Transverse colon (tissue), 4 donors: ENCODE measurements around the gene RRAGD. TPM values are rescaled to one million over a fixed set of nuclear protein-coding genes. Genes with fewer than 3 reads are reported as not detected.

ENCODE experiments used
- DNase-seq: peaks from one replicate; pipeline ENCODE4 v3.0.0-alpha.2; 2019
- H3K27ac ChIP-seq, 4 donors: fragments of 200-600 bp; sonication (generic); 2 replicates each; pipeline ENCODE4 v1.5.1; 2016 to 2018; ENCODE audit warnings: inconsistent platforms in 4 of 4
- H3K27me3 ChIP-seq: fragments of 200-600 bp; sonication (generic); 2 replicates; pipeline ENCODE4 v1.5.1; 2017; ENCODE audit warnings: inconsistent platforms
- H3K36me3 ChIP-seq, 4 donors: fragments of 200-600 bp; sonication (generic); 2 replicates each; pipeline ENCODE4 v1.5.1; 2017 to 2019; ENCODE audit warnings: inconsistent platforms in 4 of 4
- H3K4me1 ChIP-seq, 4 donors: fragments of 200-600 bp; sonication (generic); 2 replicates each; pipeline ENCODE4 v1.5.1; 2017 to 2020; ENCODE audit warnings: inconsistent platforms in 4 of 4
- H3K4me3 ChIP-seq, 4 donors: fragments of 200-600 bp; sonication (generic); 1 replicate in 1 of 4; 2 replicates in 3 of 4; pipeline versions ENCODE4 v1.5.1 to v1.6.1; 2017 to 2019; ENCODE audit warnings: inconsistent platforms in 4 of 4
- H3K9me3 ChIP-seq, 2 donors: fragments of 200-600 bp; sonication (generic); 2 replicates each; pipeline ENCODE4 v1.5.1; 2017 to 2019; ENCODE audit warnings: inconsistent platforms in 2 of 2
- EP300 ChIP-seq: sonication (generic); formaldehyde crosslinking; IDR thresholded peaks from one replicate; pipeline ENCODE4 v1.6.1; 2017; ENCODE audit warnings: antibody characterized with exemption, low read depth
- POLR2A ChIP-seq: fragments of 450-650 bp; IDR thresholded peaks from one replicate; pipeline ENCODE4 v1.6.1; 2016; ENCODE audit warnings: antibody characterized with exemption, mild to moderate bottlenecking, moderate library complexity
- POLR2AphosphoS5 ChIP-seq, 3 donors: sonication (generic); formaldehyde crosslinking; IDR thresholded peaks; one replicate each; pipeline ENCODE4 v1.6.1; 2016; ENCODE audit warnings: antibody characterized with exemption in 3 of 3
- WGBS, 2 donors: methylation state at CpG; one replicate each; pipeline ENCODE4 v1.1.5; 2018; ENCODE audit warnings: low coverage in 1 of 2; 5-methylcytosine and 5-hydroxymethylcytosine counted together
- in situ Hi-C, 4 donors: fragments of 200-750 bp; cut with MboI; loops; one replicate each; pipeline versions ENCODE4 v1.15.0 to v1.15.1; 2017; ENCODE audit warnings: low sequenced_read_pairs in 3 of 4, low pct_ligation_motif_present in 1 of 4, low pct_unique_long_range_greater_than_20kb in 1 of 4
- intact Hi-C: fragments of 100-400 bp; cut with DNase I; formaldehyde crosslinking; loops from one replicate; pipeline ENCODE4 v1.15.1; 2023; ENCODE audit warnings: low total_unique reads
- total RNA-seq, 4 donors: library from RNA; depleted of rRNA; stranded (reverse); fragments of >200 nt; gene quantifications; one replicate each; pipeline ENCODE4 v1.1.0, GENCODE V29; 2016
- TF ChIP-seq, protein P1 (sequence below), 5 experiments: fragments of 200-600 bp in 3 of 5; fragments of 450-650 bp in 2 of 5; sonication (generic) in 3 of 5; IDR thresholded peaks; 1 replicate in 2 of 5; 2 replicates in 3 of 5; pipeline ENCODE4 v1.5.1; 2016 to 2017; ENCODE audit warnings: antibody characterized with exemption in 5 of 5, inconsistent platforms in 3 of 5, mild to moderate bottlenecking in 2 of 5, moderate library complexity in 1 of 5

The RRAGD gene
- total RNA-seq, 4 donors from 2014 or later = 0.80 to 7.0 (median 2.2) TPM

DNA sequence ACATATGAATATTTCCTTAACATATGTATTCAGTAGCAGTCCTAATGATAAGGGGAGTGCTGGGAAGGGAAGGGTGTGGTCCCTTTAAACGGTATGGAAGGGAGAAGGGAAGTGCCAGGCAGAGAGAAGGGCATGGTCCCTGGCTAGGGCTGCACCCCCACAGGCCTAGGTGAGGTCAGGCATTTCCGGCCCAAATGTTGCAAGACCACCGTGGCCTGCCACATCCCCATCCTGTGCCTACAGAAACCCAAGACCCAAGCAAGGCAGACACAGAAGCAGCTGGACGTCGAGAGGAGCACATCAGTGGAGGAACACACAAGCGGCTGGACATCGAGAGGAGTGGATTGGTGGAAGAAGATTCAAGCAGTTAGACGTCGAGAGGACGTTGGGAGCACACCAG is 5.9 kb downstream of the RRAGD start:
- 0 to 71% methylated on average over 1 to 10 of the region's 10 CpGs for WGBS, 2 donors
- intact Hi-C loops (no loop called here), in situ Hi-C loops (no loop called here)
- no peak overlapping the region for H3K27ac ChIP-seq
- peaks cover 0 to 9% (median 4%) of the 10 kb centered on the region in 4 donors for H3K4me1 ChIP-seq
- no peak for DNase-seq
- H3K36me3 ChIP-seq = no peaks in the 10 kb centered on the region
- H3K27me3 ChIP-seq = peaks cover 15% of the 10 kb centered on the region
- no peak overlapping the region for H3K4me3 ChIP-seq
- no peaks in the 10 kb centered on the region for H3K9me3 ChIP-seq
- TF ChIP-seq EP300 (no peak), POLR2A (no peak), POLR2AphosphoS5 (IDR thresholded peaks at IDR 0.05) (no peak)
- TF ChIP-seq, protein P1, sequence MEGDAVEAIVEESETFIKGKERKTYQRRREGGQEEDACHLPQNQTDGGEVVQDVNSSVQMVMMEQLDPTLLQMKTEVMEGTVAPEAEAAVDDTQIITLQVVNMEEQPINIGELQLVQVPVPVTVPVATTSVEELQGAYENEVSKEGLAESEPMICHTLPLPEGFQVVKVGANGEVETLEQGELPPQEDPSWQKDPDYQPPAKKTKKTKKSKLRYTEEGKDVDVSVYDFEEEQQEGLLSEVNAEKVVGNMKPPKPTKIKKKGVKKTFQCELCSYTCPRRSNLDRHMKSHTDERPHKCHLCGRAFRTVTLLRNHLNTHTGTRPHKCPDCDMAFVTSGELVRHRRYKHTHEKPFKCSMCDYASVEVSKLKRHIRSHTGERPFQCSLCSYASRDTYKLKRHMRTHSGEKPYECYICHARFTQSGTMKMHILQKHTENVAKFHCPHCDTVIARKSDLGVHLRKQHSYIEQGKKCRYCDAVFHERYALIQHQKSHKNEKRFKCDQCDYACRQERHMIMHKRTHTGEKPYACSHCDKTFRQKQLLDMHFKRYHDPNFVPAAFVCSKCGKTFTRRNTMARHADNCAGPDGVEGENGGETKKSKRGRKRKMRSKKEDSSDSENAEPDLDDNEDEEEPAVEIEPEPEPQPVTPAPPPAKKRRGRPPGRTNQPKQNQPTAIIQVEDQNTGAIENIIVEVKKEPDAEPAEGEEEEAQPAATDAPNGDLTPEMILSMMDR (IDR thresholded peaks at IDR 0.05) = no peak

DNA sequence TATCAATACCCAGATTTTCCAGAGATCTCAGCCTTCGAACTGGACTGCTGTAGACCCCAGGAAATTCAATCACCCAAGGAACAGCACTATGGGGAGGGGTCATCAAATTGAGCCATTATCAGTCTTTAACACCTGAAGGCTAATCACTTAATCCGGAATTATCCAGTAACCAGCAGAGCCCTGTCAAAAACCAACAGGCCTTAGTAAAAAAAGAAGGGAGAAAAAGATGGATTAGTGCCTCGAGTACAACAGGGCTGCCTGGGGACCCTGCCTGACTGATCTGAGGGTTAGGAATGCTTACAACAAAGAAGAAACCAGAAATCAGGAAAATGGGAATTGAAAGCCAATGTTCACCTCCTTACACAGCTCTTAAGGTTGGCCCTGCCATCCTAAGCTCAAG is 7.6 kb downstream of the RRAGD start:
- intact Hi-C loops = no loop called here
- peaks cover 0 to 3% (median 0%) of the 10 kb centered on the region in 4 donors for H3K4me1 ChIP-seq
- no peak for TF ChIP-seq POLR2A
- TF ChIP-seq POLR2AphosphoS5 (IDR thresholded peaks at IDR 0.05) = no peak
- TF ChIP-seq EP300 = no peak
- TF ChIP-seq, protein P1 (IDR thresholded peaks at IDR 0.05) = no peak
- no peaks in the 10 kb centered on the region for H3K36me3 ChIP-seq
- in situ Hi-C loops = no loop called here
- no peaks in the 10 kb centered on the region for H3K9me3 ChIP-seq
- no peak overlapping the region for H3K27ac ChIP-seq
- H3K4me3 ChIP-seq = no peak overlapping the region
- H3K27me3 ChIP-seq = no peaks in the 10 kb centered on the region
- 73 to 78% methylated on average over 2 to 3 of the region's 3 CpGs for WGBS, 2 donors
- no peak for DNase-seq

DNA sequence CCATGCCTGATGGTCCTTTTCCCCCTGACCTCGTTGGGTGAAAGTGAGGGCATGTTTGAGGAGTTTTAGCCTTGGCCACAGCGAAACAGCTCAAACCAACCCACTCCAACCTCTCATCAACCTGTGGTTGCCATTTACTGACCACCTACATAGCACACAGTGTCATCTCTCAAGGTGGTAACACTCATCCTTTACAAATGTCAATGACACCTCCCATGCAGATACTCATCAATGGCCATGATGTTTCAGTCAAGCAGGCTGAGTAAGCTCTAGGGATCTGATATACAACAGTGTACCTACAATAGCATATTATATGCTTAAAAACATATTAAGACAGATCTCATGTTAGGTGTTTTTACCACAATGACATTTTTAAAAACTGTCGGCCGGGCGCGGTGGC is 9.3 kb downstream of the RRAGD start:
- in situ Hi-C loops (no loop called here), intact Hi-C loops (no loop called here)
- DNase-seq = no peak
- no peak overlapping the region for H3K4me3 ChIP-seq
- WGBS, 2 donors = 95 to 100% methylated on average over 2 to 6 of the region's 6 CpGs
- H3K4me1 ChIP-seq = peaks cover 0 to 3% (median 0%) of the 10 kb centered on the region in 4 donors
- H3K27me3 ChIP-seq = no peaks in the 10 kb centered on the region
- H3K36me3 ChIP-seq = no peaks in the 10 kb centered on the region
- no peak for TF ChIP-seq EP300
- TF ChIP-seq, protein P1 (IDR thresholded peaks at IDR 0.05) = no peak
- TF ChIP-seq POLR2A = no peak
- no peak for TF ChIP-seq POLR2AphosphoS5 (IDR thresholded peaks at IDR 0.05)
- H3K27ac ChIP-seq = no peak overlapping the region
- H3K9me3 ChIP-seq = no peaks in the 10 kb centered on the region

DNA sequence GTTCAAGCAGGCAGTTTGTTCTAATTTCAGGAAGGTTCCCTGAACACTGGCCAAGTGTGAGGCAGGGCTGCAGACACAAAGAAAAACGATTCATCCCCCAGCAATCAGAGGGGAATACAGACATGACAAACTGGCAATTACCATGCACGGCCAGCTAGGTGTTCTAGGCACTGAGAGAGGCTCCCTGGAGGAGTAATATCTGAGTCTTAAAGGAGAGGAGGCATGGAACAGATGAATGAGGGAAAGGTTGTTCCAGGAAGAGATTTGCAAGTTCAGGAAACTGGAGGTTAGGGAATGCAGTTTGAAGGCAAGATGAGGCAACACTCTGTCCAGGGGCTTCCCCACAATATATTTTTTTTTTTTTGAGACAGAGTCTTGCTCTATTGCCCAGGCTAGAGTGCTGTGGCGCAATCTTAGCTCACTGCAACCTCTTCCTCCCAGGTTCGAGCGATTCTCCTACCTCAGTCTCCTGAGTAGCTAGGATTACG is 11.1 kb downstream of the RRAGD start:
- no peak for DNase-seq
- intact Hi-C loops = no loop called here
- no peak overlapping the region for H3K27ac ChIP-seq

More for the DNA sequence above, 11.1 kb downstream of the RRAGD start:
- Histone ChIP-seq H3K4me3 (no peak overlapping the region), H3K27me3 (no peaks in the 10 kb centered on the region), H3K4me1 (peaks cover 0 to 3% (median 0%) of the 10 kb centered on the region in 4 donors), H3K36me3 (no peaks in the 10 kb centered on the region), H3K9me3 (no peaks in the 10 kb centered on the region)
- TF ChIP-seq, protein P1 (IDR thresholded peaks at IDR 0.05) = no peak
- no peak for TF ChIP-seq EP300
- TF ChIP-seq POLR2AphosphoS5 (IDR thresholded peaks at IDR 0.05) = no peak
- no peak for TF ChIP-seq POLR2A
- WGBS, 2 donors = 66 to 93% methylated on average over 4 to 6 of the region's 6 CpGs
- in situ Hi-C loops = no loop called here
